Stomach (tissue), 9 donors: ENCODE results near the gene CFAP61. TPM values are rescaled to one million over a fixed set of nuclear protein-coding genes. Genes with fewer than 3 reads are reported as not detected.
"Not testable (repeated sequence)": the region's sequence is repeated elsewhere in the genome, so short reads cannot be mapped to it uniquely, and the experiment has no call there.

Source experiments
- DNase-seq, 2 donors: peaks; one replicate each; pipeline versions ENCODE4 v3.0.0 to v3.0.0-alpha.2; 2013 to 2019
- H3K27ac ChIP-seq, 5 donors: fragments of 200-600 bp in 4 of 5; sonication (generic) in 4 of 5; one replicate each; pipeline ENCODE4 v1.5.1; 2013 to 2019; ENCODE audit warnings: mild to moderate bottlenecking in 1 of 5, moderate library complexity in 1 of 5
- H3K27me3 ChIP-seq, 3 donors: fragments of 200-600 bp; sonication (generic); one replicate each; pipeline ENCODE4 v1.5.1; 2017 to 2019; ENCODE audit warnings: mixed run types in 1 of 3
- H3K36me3 ChIP-seq, 4 donors: fragments of 200-600 bp; sonication (generic); 1 replicate in 3 of 4; 2 replicates in 1 of 4; pipeline ENCODE4 v1.5.1; 2016 to 2019
- H3K4me1 ChIP-seq, 4 donors: fragments of 200-600 bp; sonication (generic); one replicate each; pipeline ENCODE4 v1.5.1; 2016 to 2019
- H3K4me3 ChIP-seq, 4 donors: fragments of 200-600 bp; sonication (generic) in 3 of 4; one replicate each; pipeline ENCODE4 v1.5.1; 2016 to 2019; ENCODE audit warnings: mild to moderate bottlenecking in 1 of 4
- H3K9me3 ChIP-seq, 4 donors: fragments of 200-600 bp; sonication (generic); one replicate each; pipeline ENCODE4 v1.5.1; 2016 to 2019
- CTCF ChIP-seq, 7 experiments: fragments of 450-650 bp in 4 of 7; fragments of 200-600 bp in 3 of 7; sonication (generic) in 3 of 7; IDR thresholded peaks; one replicate each; pipeline ENCODE4 v1.5.1; 2016 to 2019; ENCODE audit warnings: antibody characterized with exemption in 7 of 7, control low read depth in 2 of 7, mild to moderate bottlenecking in 1 of 7
- EP300 ChIP-seq: sonication (generic); formaldehyde crosslinking; IDR thresholded peaks from one replicate; pipeline ENCODE4 v1.6.1; 2017; ENCODE audit warnings: antibody characterized with exemption
- POLR2A ChIP-seq, 4 donors: fragments of 450-650 bp; IDR thresholded peaks; one replicate each; pipeline ENCODE4 v1.6.1; 2016; ENCODE audit warnings: antibody characterized with exemption in 4 of 4, control low read depth in 2 of 4, mild to moderate bottlenecking in 1 of 4, moderate library complexity in 1 of 4
- POLR2AphosphoS5 ChIP-seq, 3 donors: sonication (generic); formaldehyde crosslinking; IDR thresholded peaks; one replicate each; pipeline ENCODE4 v1.6.1; 2016; ENCODE audit warnings: antibody characterized with exemption in 3 of 3
- WGBS, 5 donors: extraction: QIAGEN DNeasy Blood & Tissue Kit in 3 of 5; methylation state at CpG; one replicate each; pipeline versions ENCODE4 v1.1.5 to v1.1.7; 2013 to 2018; 5-methylcytosine and 5-hydroxymethylcytosine counted together
- intact Hi-C: fragments of 100-400 bp; cut with DNase I; formaldehyde crosslinking; loops from one replicate; pipeline ENCODE4 v1.15.1; 2023; ENCODE audit warnings: low total_unique reads
- polyA plus RNA-seq, 3 donors: library from polyadenylated mRNA; stranded (reverse); fragments of 200-250 nt; gene quantifications; one replicate each; pipeline ENCODE4 v1.2.3, GENCODE V29; 2013
- total RNA-seq, 5 donors: library from RNA; depleted of rRNA; stranded (reverse); fragments of >200 nt; gene quantifications; one replicate each; pipeline versions ENCODE4 v1.1.0 to v1.2.3, GENCODE V29; 2014 to 2016
- donor health status: healthy with polysubstance abuse.
- donor health status: Bipolar disorder and iron deficiency.
- donor health status: healthy.

Gene CFAP61
- total and polyA plus RNA-seq, 8 donors = not detected

GRCh38 chr20:20102163-20102562, 49.8 kb downstream of the CFAP61 start:
- TF ChIP-seq POLR2AphosphoS5 (IDR thresholded peaks at IDR 0.05) (no peak), CTCF (IDR thresholded peaks at IDR 0.05) (no peak), EP300 (no peak), POLR2A (IDR thresholded peaks at IDR 0.05) (no peak)
- intact Hi-C loops = no loop called here
- no peak overlapping the region for H3K4me3 ChIP-seq

GRCh38 chr20:20102716-20103258, 50.5 kb downstream of the CFAP61 start:
- no peaks in the 10 kb centered on the region for H3K4me1 ChIP-seq
- no peak for DNase-seq
- intact Hi-C loops = no loop called here
- H3K27me3 ChIP-seq = peaks cover 0 to under 1% (median 0%) of the 10 kb centered on the region in 3 donors
- no peaks in the 10 kb centered on the region for H3K36me3 ChIP-seq
- no peak overlapping the region for H3K4me3 ChIP-seq
- peaks cover 0 to 5% (median 0%) of the 10 kb centered on the region in 4 donors for H3K9me3 ChIP-seq
- no peak overlapping the region for H3K27ac ChIP-seq
- no peak for TF ChIP-seq CTCF (IDR thresholded peaks at IDR 0.05)
- TF ChIP-seq POLR2A (IDR thresholded peaks at IDR 0.05) = no peak
- no peak for TF ChIP-seq EP300

More at GRCh38 chr20:20102163-20102562, 49.8 kb downstream of the CFAP61 start:
- Histone ChIP-seq H3K27ac (no peak overlapping the region), H3K9me3 (peaks cover 0 to 5% (median 0%) of the 10 kb centered on the region in 4 donors), H3K4me1 (no peaks in the 10 kb centered on the region), H3K36me3 (no peaks in the 10 kb centered on the region), H3K27me3 (peaks cover 0 to 4% (median 0%) of the 10 kb centered on the region in 3 donors)
- DNase-seq = no peak

GRCh38 chr20:20103486-20103885, 51.2 kb downstream of the CFAP61 start:
- Histone ChIP-seq H3K27me3 (no peaks in the 10 kb centered on the region), H3K27ac (no peak overlapping the region), H3K36me3 (no peaks in the 10 kb centered on the region), H3K4me3 (no peak overlapping the region), H3K4me1 (no peaks in the 10 kb centered on the region), H3K9me3 (peaks cover 0 to 5% (median 0%) of the 10 kb centered on the region in 4 donors)
- 87 to 97% (median 91%) methylated on average over 2 of the region's 2 CpGs for WGBS, 5 donors
- intact Hi-C loops = no loop called here
- no peak for TF ChIP-seq CTCF (IDR thresholded peaks at IDR 0.05)
- no peak for TF ChIP-seq POLR2AphosphoS5 (IDR thresholded peaks at IDR 0.05)
- TF ChIP-seq EP300 = no peak
- TF ChIP-seq POLR2A (IDR thresholded peaks at IDR 0.05) = no peak
- DNase-seq = no peak

GRCh38 chr20:20123187-20123586, 70.9 kb downstream of the CFAP61 start:
- H3K4me1 ChIP-seq, intact Hi-C loops, H3K36me3 ChIP-seq, H3K27me3 ChIP-seq, H3K4me3 ChIP-seq, DNase-seq, H3K27ac ChIP-seq: not testable (repeated sequence)
- WGBS, 5 donors = 43 to 73% (median 47%) methylated on average over 1 of the region's 1 CpG
- peaks cover 0 to 24% (median 7%) of the 10 kb centered on the region in 4 donors for H3K9me3 ChIP-seq

GRCh38 chr20:20130399-20130798, 78.1 kb downstream of the CFAP61 start:
- H3K9me3 ChIP-seq = peaks cover 0 to 37% (median 20%) of the 10 kb centered on the region in 4 donors
- H3K4me3 ChIP-seq = no peak overlapping the region
- TF ChIP-seq EP300 (no peak), POLR2AphosphoS5 (IDR thresholded peaks at IDR 0.05) (no peak), POLR2A (IDR thresholded peaks at IDR 0.05) (no peak), CTCF (IDR thresholded peaks at IDR 0.05) (no peak)
- no peaks in the 10 kb centered on the region for H3K27me3 ChIP-seq
- DNase-seq = no peak
- no peaks in the 10 kb centered on the region for H3K36me3 ChIP-seq
- H3K27ac ChIP-seq = no peak overlapping the region
- H3K4me1 ChIP-seq = no peaks in the 10 kb centered on the region
- intact Hi-C loops = no loop called here
